CD4-positive, alpha-beta memory T cell (primary cell): ENCODE data around the gene SMTNL2. TPM values are rescaled to one million over a fixed set of nuclear protein-coding genes. Genes with fewer than 3 reads are reported as not detected.
A peak's percentile ranks its signal among the peaks of the same experiment; 100 is the strongest.
"Not testable (repeated sequence)": the region's sequence is repeated elsewhere in the genome, so short reads cannot be mapped to it uniquely, and the experiment has no call there.

Experiments used
- CTCF ChIA-PET: fragments of 350-600 bp; sonication (Branson Sonifier 250); formaldehyde crosslinking; loops from one replicate; lab custom pipeline; 2021; ENCODE audit warnings: inconsistent platforms; ENCODE audit not compliant: partially characterized antibody; lab: Charles Lee
- POLR2A ChIA-PET: fragments of 350-600 bp; sonication (Branson Sonifier 250); formaldehyde crosslinking; loops from one replicate; lab custom pipeline; 2021; ENCODE audit not compliant: partially characterized antibody; lab: Charles Lee
- DNase-seq, 5 donors: peaks; one replicate each; pipeline versions ENCODE4 v3.0.0 to v3.0.0-alpha.2; 2020 to 2022; ENCODE audit warnings: mixed read lengths in 1 of 5
- H3K27ac ChIP-seq: one replicate; pipeline ENCODE4 v1.7.0; 2013; ENCODE audit warnings: low read depth, low read length
- H3K27me3 ChIP-seq: 2 replicates; pipeline ENCODE4 v1.7.0; 2013; ENCODE audit warnings: mild to moderate bottlenecking, low read length, moderate library complexity; ENCODE audit not compliant: insufficient read depth
- H3K36me3 ChIP-seq: 2 replicates; pipeline ENCODE4 v1.7.0; 2013; ENCODE audit warnings: mild to moderate bottlenecking, low read length, moderate library complexity; ENCODE audit not compliant: insufficient read depth
- H3K4me1 ChIP-seq: 2 replicates; pipeline ENCODE4 v1.7.0; 2013; ENCODE audit warnings: mild to moderate bottlenecking, low read length, moderate library complexity; ENCODE audit not compliant: insufficient read depth
- H3K4me3 ChIP-seq, 2 donors: one replicate each; pipeline ENCODE4 v1.7.0; 2013; ENCODE audit warnings: low read length in 2 of 2, mild to moderate bottlenecking in 1 of 2
- H3K9me3 ChIP-seq, 2 donors: one replicate each; pipeline ENCODE4 v1.7.0; 2013; ENCODE audit warnings: low read length in 2 of 2, control low read depth in 1 of 2; ENCODE audit not compliant: control insufficient read depth in 1 of 2
- H3K27ac Mint-ChIP-seq, 7 donors: one replicate each; pipeline ENCODE4 v1.8.0; 2020 to 2021; ENCODE audit warnings: mixed read lengths in 7 of 7, mild to moderate bottlenecking in 6 of 7, inconsistent platforms in 3 of 7, moderate library complexity in 3 of 7
- H3K27me3 Mint-ChIP-seq, 2 donors: one replicate each; pipeline ENCODE4 v1.8.0; 2020 to 2021; ENCODE audit warnings: mixed read lengths in 2 of 2
- H3K36me3 Mint-ChIP-seq, 2 donors: one replicate each; pipeline ENCODE4 v1.8.0; 2020 to 2021; ENCODE audit warnings: mixed read lengths in 2 of 2, inconsistent platforms in 1 of 2, mild to moderate bottlenecking in 1 of 2
- H3K4me1 Mint-ChIP-seq, 4 donors: one replicate each; pipeline ENCODE4 v1.8.0; 2020 to 2021; ENCODE audit warnings: mixed read lengths in 4 of 4, mild to moderate bottlenecking in 1 of 4
- H3K4me3 Mint-ChIP-seq, 8 donors: one replicate each; pipeline ENCODE4 v1.8.0; 2020 to 2021; ENCODE audit warnings: mixed read lengths in 8 of 8, mild to moderate bottlenecking in 7 of 8, moderate library complexity in 6 of 8, inconsistent platforms in 3 of 8
- H3K9me3 Mint-ChIP-seq, 8 donors: one replicate each; pipeline ENCODE4 v1.8.0; 2020 to 2021; ENCODE audit warnings: mixed read lengths in 8 of 8, mild to moderate bottlenecking in 5 of 8, inconsistent platforms in 3 of 8, moderate library complexity in 1 of 8
- intact Hi-C: fragments of 100-400 bp; cut with micrococcal nuclease; formaldehyde crosslinking; loops from one replicate; pipeline ENCODE4 v1.15.1; 2023
- polyA plus RNA-seq, 2 donors: library from polyadenylated mRNA; unstranded; fragments of 300-500 nt; fragmentation: Illumina TruSeq; gene quantifications; one replicate each; pipeline ENCODE4 v1.2.3, GENCODE V29; 2021
- total RNA-seq, 2 experiments: library from RNA; stranded (reverse); gene quantifications; one replicate each; pipeline ENCODE4 v1.2.3, GENCODE V29; 2021

The SMTNL2 gene
- total and polyA plus RNA-seq, 4 experiments from 2014 or later, result not detected

DNA sequence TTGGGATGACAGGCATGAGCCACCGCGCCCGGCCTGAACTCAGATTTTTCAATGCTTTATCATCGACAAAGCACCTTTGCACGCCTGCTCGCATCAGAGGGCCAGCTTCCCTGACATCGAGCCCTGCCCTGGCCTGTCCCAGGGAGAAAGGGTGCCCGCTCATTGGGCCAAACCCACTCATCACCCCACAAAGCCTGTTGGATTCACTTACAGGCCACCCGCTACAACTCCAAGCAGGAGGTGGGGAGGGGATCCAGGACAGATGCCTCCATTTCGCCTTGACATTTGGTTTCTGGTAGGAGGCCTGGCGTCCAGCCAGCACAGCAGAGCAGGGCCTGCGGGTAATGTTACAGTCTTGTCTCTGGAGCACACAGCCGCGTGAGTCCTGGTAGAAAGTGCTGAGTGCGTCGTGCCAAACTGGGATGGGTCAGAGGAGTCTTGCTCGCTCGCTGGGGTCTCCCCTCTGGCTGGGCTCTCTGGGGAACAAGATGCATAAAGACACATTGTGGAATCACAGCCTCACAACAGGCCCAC, 19.8 kb downstream of the SMTNL2 start:
- CTCF ChIA-PET, result no interaction called here
- no peaks in the 10 kb centered on the region for H3K27me3 ChIP-seq
- no peaks in the 10 kb centered on the region for H3K36me3 ChIP-seq
- H3K9me3 ChIP-seq, result no peaks in the 10 kb centered on the region
- H3K9me3 Mint-ChIP-seq, result no peaks in the 10 kb centered on the region
- no peak overlapping the region for H3K27ac ChIP-seq
- no peaks in the 10 kb centered on the region for H3K36me3 Mint-ChIP-seq
- H3K27me3 Mint-ChIP-seq, result peaks cover 10 to 18% of the 10 kb centered on the region in 2 donors
- no peaks in the 10 kb centered on the region for H3K4me1 ChIP-seq
- no peak overlapping the region for H3K4me3 Mint-ChIP-seq
- POLR2A ChIA-PET, result no interaction called here
- intact Hi-C loops, result no loop called here
- no peaks in the 10 kb centered on the region for H3K4me1 Mint-ChIP-seq
- H3K27ac Mint-ChIP-seq, result peak overlapping the region in 1 of 7 donors; percentile 18
- no peak for DNase-seq
- H3K4me3 ChIP-seq, result no peak overlapping the region

DNA sequence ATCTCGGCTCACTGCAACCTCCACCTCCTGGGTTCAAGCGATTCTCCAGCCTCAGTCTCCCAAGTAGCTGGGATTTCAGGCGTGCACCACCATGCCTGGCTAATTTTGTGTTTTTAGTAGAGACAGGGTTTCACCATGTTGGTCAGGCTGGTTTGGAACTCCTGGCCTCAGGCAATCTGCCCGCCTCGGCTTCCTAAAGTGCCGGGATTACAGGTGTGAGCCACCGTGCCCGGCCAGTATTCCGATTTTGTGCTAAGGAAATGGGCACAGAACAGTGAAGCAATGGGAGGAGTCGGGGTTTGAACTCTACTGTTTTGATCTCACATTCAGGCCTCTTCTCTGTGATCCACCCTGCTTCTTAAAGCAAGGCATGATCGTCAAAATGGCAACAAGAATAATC, 20.4 kb downstream of the SMTNL2 start:
- DNase-seq, POLR2A ChIA-PET: not testable (repeated sequence)

DNA sequence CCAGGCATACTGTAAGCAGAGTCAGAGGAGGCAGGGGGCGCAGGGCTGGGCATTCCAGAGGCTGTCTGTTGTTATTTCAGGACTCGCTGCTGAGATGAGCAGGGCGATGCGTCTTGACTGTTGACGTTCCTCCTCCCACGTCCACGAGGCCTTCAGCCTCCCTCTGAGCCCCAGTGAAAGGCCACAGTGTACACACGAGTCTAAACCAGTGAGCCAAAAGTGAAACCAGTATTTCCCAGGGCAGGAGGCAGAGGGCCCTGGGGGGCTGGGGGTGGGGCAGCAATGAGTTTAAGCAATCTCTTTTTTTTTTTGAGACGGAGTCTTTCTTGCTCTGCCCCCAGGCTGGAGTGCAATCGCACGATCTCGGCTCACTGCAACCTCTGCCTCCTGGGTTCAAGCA, 21.5 kb downstream of the SMTNL2 start:
- CTCF ChIA-PET, result no interaction called here
- H3K4me1 ChIP-seq, result no peaks in the 10 kb centered on the region
- no peak overlapping the region for H3K27ac ChIP-seq
- DNase-seq, result no peak
- H3K9me3 ChIP-seq, result no peaks in the 10 kb centered on the region
- no peaks in the 10 kb centered on the region for H3K9me3 Mint-ChIP-seq
- H3K4me3 Mint-ChIP-seq, result no peak overlapping the region
- no peak overlapping the region for H3K27ac Mint-ChIP-seq
- H3K4me3 ChIP-seq, result no peak overlapping the region
- no peaks in the 10 kb centered on the region for H3K36me3 Mint-ChIP-seq
- H3K27me3 Mint-ChIP-seq, result peaks cover 15 to 27% of the 10 kb centered on the region in 2 donors
- H3K4me1 Mint-ChIP-seq, result no peaks in the 10 kb centered on the region
- POLR2A ChIA-PET, result no interaction called here
- no peaks in the 10 kb centered on the region for H3K27me3 ChIP-seq
- intact Hi-C loops, result no loop called here
- no peaks in the 10 kb centered on the region for H3K36me3 ChIP-seq

More for the DNA sequence above, 20.4 kb downstream of the SMTNL2 start:
- intact Hi-C loops, H3K4me1 Mint-ChIP-seq, H3K9me3 Mint-ChIP-seq, H3K27me3 ChIP-seq, H3K4me3 ChIP-seq, H3K4me1 ChIP-seq, H3K9me3 ChIP-seq, H3K4me3 Mint-ChIP-seq, H3K36me3 Mint-ChIP-seq, H3K27ac Mint-ChIP-seq, H3K27ac ChIP-seq, CTCF ChIA-PET, H3K36me3 ChIP-seq: not testable (repeated sequence)
- peaks cover 13 to 22% of the 10 kb centered on the region in 2 donors for H3K27me3 Mint-ChIP-seq

DNA sequence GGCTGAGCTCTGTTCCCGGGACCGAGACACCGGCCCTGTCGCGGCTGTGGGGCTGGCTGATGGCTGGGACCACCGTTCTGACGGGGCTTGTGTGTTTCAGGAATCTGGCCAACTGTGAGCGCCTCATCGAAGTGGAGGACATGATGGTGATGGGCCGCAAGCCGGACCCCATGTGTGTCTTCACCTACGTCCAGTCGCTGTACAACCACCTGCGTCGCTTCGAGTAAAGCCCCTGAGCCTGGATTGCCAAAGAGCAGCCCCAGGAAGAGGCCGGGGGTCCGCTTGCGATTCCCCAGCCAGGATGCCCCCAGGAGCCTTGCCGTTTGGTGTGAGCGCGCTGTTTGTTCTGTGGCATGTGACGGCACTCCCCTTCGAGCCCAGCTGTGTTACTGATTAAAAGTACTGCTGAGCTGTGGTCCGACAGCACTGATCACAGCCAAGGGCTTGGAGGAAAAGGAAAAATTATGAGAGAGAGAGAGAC, 23.0 kb downstream of the SMTNL2 start:
- POLR2A ChIA-PET, result no interaction called here
- peaks cover 15 to 27% of the 10 kb centered on the region in 2 donors for H3K27me3 Mint-ChIP-seq
- Histone ChIP-seq H3K4me1 (no peaks in the 10 kb centered on the region), H3K4me3 (no peak overlapping the region), H3K9me3 (no peaks in the 10 kb centered on the region), H3K27me3 (no peaks in the 10 kb centered on the region), H3K36me3 (no peaks in the 10 kb centered on the region), H3K27ac (no peak overlapping the region)
- no peak overlapping the region for H3K4me3 Mint-ChIP-seq
- DNase-seq, result no peak
- H3K9me3 Mint-ChIP-seq, result no peaks in the 10 kb centered on the region
- CTCF ChIA-PET, result no interaction called here
- H3K4me1 Mint-ChIP-seq, result no peaks in the 10 kb centered on the region
- H3K27ac Mint-ChIP-seq, result no peak overlapping the region
- no peaks in the 10 kb centered on the region for H3K36me3 Mint-ChIP-seq
- intact Hi-C loops, result no loop called here

DNA sequence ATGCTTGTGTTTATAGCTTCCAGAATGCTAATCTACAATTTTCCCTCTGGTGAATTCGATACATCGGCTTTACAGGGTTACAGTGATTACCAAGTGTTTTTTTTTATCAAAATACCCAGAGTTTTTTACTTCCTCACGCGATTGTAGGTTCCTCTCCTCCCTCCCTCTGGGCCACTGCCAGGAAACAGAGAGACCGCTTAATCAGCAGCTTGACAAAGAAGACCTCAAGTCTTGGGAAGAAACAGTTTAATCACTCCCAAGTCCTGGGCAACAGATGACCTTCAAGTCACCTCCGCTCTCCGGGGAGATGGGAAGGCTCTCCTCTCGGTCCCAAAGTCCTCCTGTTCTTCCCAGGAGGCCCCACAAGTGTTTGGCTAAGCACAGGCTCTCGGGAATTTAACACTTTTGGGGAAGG, 23.5 kb downstream of the SMTNL2 start:
- CTCF ChIA-PET, result no interaction called here
- H3K9me3 Mint-ChIP-seq, result no peaks in the 10 kb centered on the region
- Histone ChIP-seq H3K9me3 (no peaks in the 10 kb centered on the region), H3K4me3 (no peak overlapping the region), H3K36me3 (no peaks in the 10 kb centered on the region), H3K27me3 (no peaks in the 10 kb centered on the region), H3K4me1 (no peaks in the 10 kb centered on the region), H3K27ac (no peak overlapping the region)
- no peaks in the 10 kb centered on the region for H3K36me3 Mint-ChIP-seq
- intact Hi-C loops, result no loop called here
- POLR2A ChIA-PET, result no interaction called here
- H3K4me3 Mint-ChIP-seq, result no peak overlapping the region
- no peak for DNase-seq
- H3K4me1 Mint-ChIP-seq, result no peaks in the 10 kb centered on the region
- no peak overlapping the region for H3K27ac Mint-ChIP-seq
- peaks cover 15 to 27% of the 10 kb centered on the region in 2 donors for H3K27me3 Mint-ChIP-seq

DNA sequence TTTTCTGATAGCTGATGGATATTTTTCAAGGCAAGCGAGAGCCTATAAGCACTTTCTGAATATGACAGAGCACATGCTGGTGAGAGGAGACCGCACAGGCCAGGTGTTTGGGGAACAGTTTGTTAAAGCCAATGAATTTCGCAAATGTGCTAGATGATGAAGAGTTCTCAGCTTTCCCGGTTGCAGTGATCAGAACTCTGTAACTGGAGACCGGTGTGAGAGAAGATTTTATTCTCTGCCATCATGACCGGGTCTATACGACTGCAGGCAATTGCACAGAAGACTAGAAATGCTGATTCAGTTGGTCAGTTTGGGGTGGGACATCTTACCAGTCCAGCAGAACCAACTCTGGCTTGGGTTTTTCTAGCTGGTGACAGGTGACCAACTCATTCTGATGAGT, 25.4 kb downstream of the SMTNL2 start:
- Histone ChIP-seq H3K4me3 (no peak overlapping the region), H3K27me3 (no peaks in the 10 kb centered on the region), H3K9me3 (no peaks in the 10 kb centered on the region), H3K36me3 (no peaks in the 10 kb centered on the region), H3K4me1 (no peaks in the 10 kb centered on the region), H3K27ac (no peak overlapping the region)
- Mint-ChIP-seq H3K36me3 (no peaks in the 10 kb centered on the region), H3K9me3 (no peaks in the 10 kb centered on the region), H3K27me3 (peaks cover 15 to 23% of the 10 kb centered on the region in 2 donors), H3K4me3 (no peak overlapping the region), H3K4me1 (no peaks in the 10 kb centered on the region), H3K27ac (no peak overlapping the region)
- intact Hi-C loops, result no loop called here
- POLR2A ChIA-PET, result no interaction called here
- CTCF ChIA-PET, result interaction anchor here (1.3 kb wide), 1 partner anchor 43 kb away, joined by 3 read pairs; no protein-coding TSS in a partner anchor
- no peak for DNase-seq

DNA sequence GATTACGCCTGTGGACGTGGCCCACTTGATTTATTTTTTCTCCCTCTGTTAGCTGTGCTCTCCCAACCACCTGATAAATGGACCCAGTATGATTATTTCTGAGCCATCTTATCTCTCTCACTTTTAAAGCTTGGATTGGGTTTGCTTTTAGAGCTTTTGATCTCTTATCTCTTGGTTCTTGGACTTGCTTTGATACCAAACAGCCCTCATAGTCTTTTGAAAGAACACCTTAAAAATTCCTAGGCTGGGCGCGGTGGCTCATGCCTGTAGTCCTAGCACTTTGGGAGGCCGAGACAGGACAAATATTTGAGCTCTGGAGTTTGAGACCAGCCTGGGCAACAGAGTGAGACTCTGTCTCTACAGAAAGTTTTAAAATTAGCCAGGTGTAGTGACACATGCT, 25.8 kb downstream of the SMTNL2 start:
- H3K27ac Mint-ChIP-seq, result no peak overlapping the region
- DNase-seq, result no peak
- Histone ChIP-seq H3K27ac (no peak overlapping the region), H3K4me1 (no peaks in the 10 kb centered on the region), H3K36me3 (no peaks in the 10 kb centered on the region), H3K9me3 (no peaks in the 10 kb centered on the region), H3K27me3 (no peaks in the 10 kb centered on the region), H3K4me3 (no peak overlapping the region)
- ChIA-PET POLR2A (no interaction called here), CTCF (interaction anchor here (0.5 to 1.3 kb wide), 2 partner anchors 43 to 305 kb away, joined by 3 read pairs; no protein-coding TSS in a partner anchor)
- no peaks in the 10 kb centered on the region for H3K4me1 Mint-ChIP-seq
- no peak overlapping the region for H3K4me3 Mint-ChIP-seq
- intact Hi-C loops, result no loop called here
- H3K27me3 Mint-ChIP-seq, result peaks cover 15 to 23% of the 10 kb centered on the region in 2 donors
- H3K36me3 Mint-ChIP-seq, result no peaks in the 10 kb centered on the region
- H3K9me3 Mint-ChIP-seq, result no peaks in the 10 kb centered on the region
